Activated CD8-positive, alpha-beta T cell treated with anti-CD3 and anti-CD28 coated beads for 36 hours (primary cell): ENCODE results near the gene ETV5. TPM values are rescaled to one million over a fixed set of nuclear protein-coding genes. Genes with fewer than 3 reads are reported as not detected.

Experiments used
- ATAC-seq: fragments of 200-7000 bp; cut with Tn5 transposase; one replicate; pipeline ENCODE4 v1.10.0; 2021; ENCODE audit warnings: mild to moderate bottlenecking, moderate library complexity
- CTCF ChIA-PET: fragments of 350-600 bp; sonication (Branson Sonifier 250); formaldehyde crosslinking; loops from one replicate; lab custom pipeline; 2021; ENCODE audit warnings: antibody characterized with exemption; lab: Charles Lee
- POLR2A ChIA-PET: fragments of 350-600 bp; sonication (Branson Sonifier 250); formaldehyde crosslinking; loops from one replicate; lab custom pipeline; 2021; ENCODE audit warnings: antibody characterized with exemption; lab: Charles Lee
- DNase-seq: peaks from one replicate; pipeline ENCODE4 v3.0.0-alpha.2; 2020
- H3K27ac Mint-ChIP-seq: one replicate; pipeline ENCODE4 v1.8.0; 2021; ENCODE audit warnings: mild to moderate bottlenecking, mixed read lengths
- H3K27me3 Mint-ChIP-seq: one replicate; pipeline ENCODE4 v1.8.0; 2021; ENCODE audit warnings: mixed read lengths
- H3K36me3 Mint-ChIP-seq: one replicate; pipeline ENCODE4 v1.8.0; 2021; ENCODE audit warnings: low read depth, mixed read lengths
- H3K4me1 Mint-ChIP-seq: one replicate; pipeline ENCODE4 v1.8.0; 2021; ENCODE audit warnings: low read depth, mixed read lengths
- H3K4me3 Mint-ChIP-seq: one replicate; pipeline ENCODE4 v1.8.0; 2021; ENCODE audit warnings: mild to moderate bottlenecking, moderate library complexity, mixed read lengths
- H3K9me3 Mint-ChIP-seq: one replicate; pipeline ENCODE4 v1.8.0; 2021; ENCODE audit warnings: mixed read lengths
- intact Hi-C: fragments of 100-400 bp; cut with micrococcal nuclease; formaldehyde crosslinking; loops from one replicate; pipeline ENCODE4 v1.10.0; 2022
- total RNA-seq, 2 experiments: library from RNA; stranded (reverse); gene quantifications; one replicate each; pipeline ENCODE4 v1.2.3, GENCODE V29; 2021
- TF ChIP-seq, protein P1 (sequence below): fragments of 200-600 bp; IDR thresholded peaks from one replicate; pipeline ENCODE4 v1.8.0; 2022; ENCODE audit warnings: antibody characterized with exemption, mild to moderate bottlenecking

The ETV5 gene
- total RNA-seq, 2 experiments from 2014 or later: 0.68 to 1.4 TPM

DNA sequence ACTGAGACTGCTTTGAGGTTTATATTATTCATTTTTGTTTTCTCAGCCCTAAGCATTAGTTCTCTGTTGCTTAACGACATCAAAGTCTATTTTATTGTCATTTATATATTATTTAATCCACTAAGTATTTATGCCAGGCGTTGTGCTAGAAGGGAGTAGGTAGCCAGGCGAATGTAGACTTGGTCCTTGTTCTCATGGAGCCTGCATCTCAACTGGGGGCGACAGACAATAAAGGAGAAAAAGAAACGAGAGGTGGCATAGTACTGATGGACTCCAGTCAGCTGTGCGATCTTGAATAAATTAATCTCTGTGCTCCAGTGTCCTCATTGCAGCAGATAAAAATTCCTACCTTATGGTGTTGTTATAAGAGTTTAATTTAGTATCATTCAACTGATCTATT, 49.7 kb downstream of the ETV5 start:
- Mint-ChIP-seq H3K4me3 (no peak overlapping the region), H3K36me3 (no peaks in the 10 kb centered on the region), H3K9me3 (no peaks in the 10 kb centered on the region), H3K27ac (no peak overlapping the region), H3K27me3 (peaks cover 44% of the 10 kb centered on the region), H3K4me1 (peaks cover 12% of the 10 kb centered on the region)
- ATAC-seq: no peak
- DNase-seq: no peak
- intact Hi-C loops: no loop called here
- POLR2A ChIA-PET: no interaction called here
- TF ChIP-seq, protein P1, sequence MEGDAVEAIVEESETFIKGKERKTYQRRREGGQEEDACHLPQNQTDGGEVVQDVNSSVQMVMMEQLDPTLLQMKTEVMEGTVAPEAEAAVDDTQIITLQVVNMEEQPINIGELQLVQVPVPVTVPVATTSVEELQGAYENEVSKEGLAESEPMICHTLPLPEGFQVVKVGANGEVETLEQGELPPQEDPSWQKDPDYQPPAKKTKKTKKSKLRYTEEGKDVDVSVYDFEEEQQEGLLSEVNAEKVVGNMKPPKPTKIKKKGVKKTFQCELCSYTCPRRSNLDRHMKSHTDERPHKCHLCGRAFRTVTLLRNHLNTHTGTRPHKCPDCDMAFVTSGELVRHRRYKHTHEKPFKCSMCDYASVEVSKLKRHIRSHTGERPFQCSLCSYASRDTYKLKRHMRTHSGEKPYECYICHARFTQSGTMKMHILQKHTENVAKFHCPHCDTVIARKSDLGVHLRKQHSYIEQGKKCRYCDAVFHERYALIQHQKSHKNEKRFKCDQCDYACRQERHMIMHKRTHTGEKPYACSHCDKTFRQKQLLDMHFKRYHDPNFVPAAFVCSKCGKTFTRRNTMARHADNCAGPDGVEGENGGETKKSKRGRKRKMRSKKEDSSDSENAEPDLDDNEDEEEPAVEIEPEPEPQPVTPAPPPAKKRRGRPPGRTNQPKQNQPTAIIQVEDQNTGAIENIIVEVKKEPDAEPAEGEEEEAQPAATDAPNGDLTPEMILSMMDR: no peak
- CTCF ChIA-PET: no interaction called here

DNA sequence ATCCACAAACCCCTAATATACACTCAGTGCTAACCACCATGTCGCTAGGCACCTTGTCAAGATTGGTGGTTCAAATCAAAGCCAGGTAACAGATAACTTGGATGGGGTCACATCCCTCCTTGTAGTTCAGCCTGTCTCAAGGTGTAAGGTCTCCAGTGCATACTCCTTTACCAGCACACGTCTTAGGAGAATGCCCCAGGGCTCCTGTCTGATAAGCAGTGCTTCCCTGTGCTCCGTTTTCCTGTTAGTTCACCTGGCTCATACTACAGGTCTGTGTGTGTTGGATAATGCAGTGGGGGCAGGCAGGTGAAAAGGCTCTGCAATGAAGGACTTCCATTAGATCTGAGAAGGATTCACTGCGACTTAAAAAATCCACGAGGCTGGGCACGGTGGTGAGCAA, 50.7 kb downstream of the ETV5 start:
- POLR2A ChIA-PET: no interaction called here
- no peak overlapping the region for H3K4me3 Mint-ChIP-seq
- H3K4me1 Mint-ChIP-seq: peaks cover 12% of the 10 kb centered on the region
- TF ChIP-seq, protein P1: no peak
- H3K36me3 Mint-ChIP-seq: no peaks in the 10 kb centered on the region
- intact Hi-C loops: no loop called here
- H3K27me3 Mint-ChIP-seq: peaks cover 41% of the 10 kb centered on the region
- CTCF ChIA-PET: no interaction called here
- ATAC-seq: no peak
- no peak for DNase-seq
- no peaks in the 10 kb centered on the region for H3K9me3 Mint-ChIP-seq
- H3K27ac Mint-ChIP-seq: no peak overlapping the region

- TF ChIP-seq, protein P1: no peak
- intact Hi-C loops: no loop called here
- no peak for DNase-seq
- CTCF ChIA-PET: no interaction called here
- Mint-ChIP-seq H3K4me3 (no peak overlapping the region), H3K36me3 (no peaks in the 10 kb centered on the region), H3K27me3 (peaks cover 37% of the 10 kb centered on the region), H3K4me1 (peaks cover 12% of the 10 kb centered on the region), H3K27ac (no peak overlapping the region), H3K9me3 (no peaks in the 10 kb centered on the region)
- no peak for ATAC-seq
- POLR2A ChIA-PET: no interaction called here
Measured at GRCh38 chr3:186057594-186057993, 51.3 kb downstream of the ETV5 start.

GRCh38 chr3:186054792-186055352, 54.0 kb downstream of the ETV5 start:
- Mint-ChIP-seq H3K36me3 (no peaks in the 10 kb centered on the region), H3K9me3 (no peaks in the 10 kb centered on the region), H3K4me3 (no peak overlapping the region), H3K27ac (no peak overlapping the region), H3K4me1 (peaks cover 2% of the 10 kb centered on the region), H3K27me3 (peaks cover 33% of the 10 kb centered on the region)
- ATAC-seq: no peak
- TF ChIP-seq, protein P1: no peak
- ChIA-PET POLR2A (no interaction called here), CTCF (no interaction called here)
- DNase-seq: no peak
- intact Hi-C loops: no loop called here

- no peak overlapping the region for H3K4me3 Mint-ChIP-seq
- intact Hi-C loops: no loop called here
- no peak for DNase-seq
- TF ChIP-seq, protein P1: no peak
- H3K27me3 Mint-ChIP-seq: peaks cover 35% of the 10 kb centered on the region
- no peaks in the 10 kb centered on the region for H3K36me3 Mint-ChIP-seq
- ATAC-seq: no peak
- no peak overlapping the region for H3K27ac Mint-ChIP-seq
- CTCF ChIA-PET: no interaction called here
- H3K4me1 Mint-ChIP-seq: no peaks in the 10 kb centered on the region
- POLR2A ChIA-PET: no interaction called here
- no peaks in the 10 kb centered on the region for H3K9me3 Mint-ChIP-seq
Measured at GRCh38 chr3:186053954-186054791, 54.7 kb downstream of the ETV5 start.
